Activated T-helper 9 cell treated with anti-CD3 and anti-CD28 coated beads, Interleukin-2, amount 50 U/mL, for 16 hours (primary cell): ENCODE results near the gene ANK3.
"Not testable (repeated sequence)": the region's sequence is repeated elsewhere in the genome, so short reads cannot be mapped to it uniquely, and the experiment has no call there.

ENCODE experiments used
- DNase-seq: peaks from one replicate; pipeline ENCODE4 v3.0.0-alpha.2; 2020; ENCODE audit warnings: low read depth

ANK3 gene

DNA sequence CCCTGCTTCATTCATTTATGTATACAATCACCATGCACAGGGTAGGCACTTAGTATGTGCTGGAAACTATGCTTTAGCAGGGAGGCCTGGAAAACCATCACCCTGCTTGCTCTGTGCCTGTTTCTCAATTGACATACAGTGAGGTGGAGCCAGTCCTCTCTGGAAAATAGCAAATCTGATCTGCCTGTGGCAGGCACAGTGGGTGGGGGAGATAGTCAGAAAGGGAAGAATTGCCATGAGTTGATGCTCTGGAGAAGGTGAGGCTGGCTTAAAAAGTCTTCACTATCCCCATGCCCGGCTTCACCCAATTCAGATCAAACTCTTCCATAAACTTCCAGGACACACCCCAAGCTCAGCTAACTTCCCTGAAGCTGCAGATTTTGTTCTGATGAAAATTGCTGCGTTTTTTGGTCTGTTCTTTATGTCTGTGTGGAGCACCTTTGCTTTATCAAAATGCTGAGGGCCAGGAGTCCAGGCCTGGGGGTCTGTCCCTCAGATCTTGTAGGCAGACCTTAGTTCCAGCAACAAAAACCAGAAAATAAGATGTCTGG lies 84.8 kb downstream of the ANK3 start:
- DNase-seq, result no peak

GRCh38 chr10:60303778-60304177 lies 85.9 kb downstream of the ANK3 start:
- no peak for DNase-seq

DNA sequence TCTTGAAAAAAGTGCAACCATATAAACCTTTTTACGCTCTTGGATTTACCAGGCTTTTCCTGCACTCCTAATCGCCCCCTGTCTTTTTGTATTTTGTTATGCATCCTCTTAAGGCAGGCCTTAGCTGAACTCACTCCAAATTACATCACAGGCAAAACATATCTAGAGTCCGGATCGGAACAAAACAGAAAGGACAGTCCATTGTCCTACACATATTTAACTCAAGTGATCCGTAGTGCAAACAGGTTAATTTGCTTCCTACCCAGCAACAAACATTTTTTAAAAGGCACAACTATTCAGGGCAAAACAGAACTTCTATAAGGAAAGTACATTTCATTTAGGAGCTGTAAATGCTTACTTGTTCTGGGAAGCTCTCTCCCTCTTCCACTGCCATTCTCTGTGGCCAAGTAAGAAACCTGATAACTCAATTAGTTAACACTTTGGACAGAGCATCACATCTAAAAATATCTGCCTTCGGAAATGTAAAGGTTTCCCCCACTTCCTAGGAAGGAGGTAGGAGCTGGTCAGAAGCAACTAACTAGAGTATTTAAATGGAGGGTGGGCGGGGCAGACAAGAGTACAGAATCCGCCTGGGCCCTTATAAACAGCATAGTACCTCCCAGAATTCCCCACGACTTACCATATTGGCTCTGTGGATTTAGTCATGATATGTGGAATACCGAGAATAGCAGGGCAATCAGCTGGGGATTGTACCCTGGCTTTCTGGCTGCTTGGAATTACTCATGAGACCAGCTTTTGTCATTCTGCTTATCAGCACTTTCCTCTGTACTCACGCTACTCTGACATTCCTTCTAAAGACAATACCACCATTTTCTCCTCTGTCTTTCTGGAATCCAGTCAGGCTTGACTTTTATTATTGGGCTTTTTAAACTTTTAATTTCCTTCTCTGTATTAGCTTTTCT lies 89.5 kb downstream of the ANK3 start:
- no peak for DNase-seq

GRCh38 chr10:60299390-60299778 lies 90.3 kb downstream of the ANK3 start:
- DNase-seq, result no peak

- no peak for DNase-seq
Measured at GRCh38 chr10:60298408-60299389, 91.0 kb downstream of the ANK3 start.

- no peak for DNase-seq
Measured at GRCh38 chr10:60296073-60296472, 93.6 kb downstream of the ANK3 start.

DNA sequence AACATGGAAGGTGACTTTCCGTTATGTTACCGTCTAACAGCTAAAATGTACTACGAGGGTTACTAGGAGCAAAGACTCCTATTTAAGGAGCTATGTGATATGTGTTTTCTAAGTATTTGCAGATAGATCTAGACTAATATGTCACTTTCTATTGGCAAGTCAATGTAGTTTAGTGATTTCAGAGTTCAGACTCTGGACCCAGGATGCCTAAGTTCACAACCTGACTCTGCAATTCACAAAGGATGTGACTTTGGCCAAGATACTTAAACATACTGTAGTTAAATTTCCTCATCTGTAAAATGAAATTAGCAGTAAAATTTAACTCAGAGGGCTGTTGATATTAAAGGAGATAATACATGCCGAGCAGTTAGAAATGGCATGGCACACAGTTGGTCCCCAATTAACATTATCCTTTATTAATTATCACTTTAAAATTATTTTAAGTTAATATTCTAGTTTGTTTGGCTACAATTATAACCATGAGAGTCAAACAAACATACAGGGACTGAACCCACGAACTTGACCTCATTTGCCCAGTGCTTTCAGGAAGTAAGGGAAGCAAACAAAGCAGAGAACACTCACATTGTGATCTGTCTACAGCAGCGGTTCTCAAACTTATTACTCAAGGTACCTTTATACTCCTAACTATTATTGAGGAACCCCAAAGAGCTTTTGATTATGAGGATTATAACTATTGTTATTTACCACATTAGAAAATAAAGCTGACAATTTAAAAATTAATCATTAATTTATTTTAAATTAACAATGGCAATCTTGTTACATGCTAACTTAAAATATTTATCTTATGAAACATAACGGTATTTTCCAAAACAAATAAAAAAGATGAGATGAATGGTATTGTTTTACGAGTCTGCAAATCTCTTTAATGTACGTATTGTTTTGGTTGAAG lies 94.4 kb downstream of the ANK3 start:
- no peak for DNase-seq

DNA sequence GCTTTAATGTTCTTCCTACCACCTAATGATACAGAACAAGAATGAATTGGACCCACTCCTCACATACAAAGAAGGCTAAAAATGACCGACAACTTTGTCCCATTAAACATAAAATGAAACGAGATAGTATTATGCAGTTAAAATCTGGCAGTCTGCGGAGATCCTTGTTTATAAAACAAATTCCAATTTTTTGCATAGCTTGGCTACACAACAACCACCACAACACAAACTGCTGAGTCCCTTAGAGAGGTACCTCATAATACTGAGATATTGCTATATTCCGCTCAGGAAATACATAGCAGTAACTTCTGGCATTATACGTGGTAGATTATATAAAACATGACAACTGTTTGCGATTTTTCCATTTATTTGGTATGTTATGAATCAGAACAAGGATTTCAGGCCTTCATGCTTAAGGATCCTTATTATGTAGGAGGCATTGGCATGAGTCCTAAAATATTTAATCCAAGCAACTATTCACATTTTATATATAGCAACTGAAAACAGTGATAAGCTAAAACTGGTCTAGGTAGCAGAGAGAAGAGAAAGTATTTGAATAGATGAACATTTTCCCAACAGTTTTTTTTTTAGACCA lies 96.0 kb downstream of the ANK3 start:
- DNase-seq, result no peak

DNA sequence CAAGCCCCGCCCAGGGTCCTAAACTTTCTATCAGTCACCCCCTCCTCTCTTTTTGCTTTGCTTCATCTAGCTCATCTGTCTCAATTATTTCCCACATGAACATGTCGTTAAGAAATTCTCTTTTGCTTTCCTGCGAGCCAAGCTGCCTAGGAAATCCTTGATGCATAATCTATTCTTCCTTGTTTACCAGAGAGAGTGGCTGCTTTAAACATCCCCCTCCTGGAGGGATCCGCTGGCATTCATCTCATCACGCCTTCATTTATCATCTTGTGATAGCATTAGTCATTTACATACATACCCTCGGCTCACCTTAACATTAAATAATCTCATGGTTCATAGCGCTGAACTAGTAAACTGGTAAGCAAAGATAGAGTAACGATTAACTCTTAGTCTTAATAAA lies 96.7 kb downstream of the ANK3 start:
- no peak for DNase-seq

DNA sequence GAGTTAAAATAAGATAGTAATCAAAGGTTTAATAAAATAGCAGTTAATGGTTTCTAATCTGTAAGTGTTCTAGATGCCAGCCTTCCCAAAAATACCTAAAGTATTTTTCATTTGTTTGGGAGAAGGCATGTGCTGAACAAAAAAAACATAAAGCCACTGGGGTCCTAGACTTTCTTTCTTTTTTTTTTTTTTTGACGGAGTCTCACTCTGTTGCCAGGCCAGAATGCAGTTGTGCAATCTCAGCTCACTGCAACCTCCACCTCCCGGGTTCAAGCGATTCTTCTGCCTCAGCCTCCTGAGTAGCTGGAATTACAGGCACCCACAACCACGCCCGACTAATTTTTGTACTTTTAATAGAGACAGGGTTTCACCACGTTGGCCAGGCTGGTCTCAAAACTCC lies 97.1 kb downstream of the ANK3 start:
- DNase-seq, result not testable (repeated sequence)

- no peak for DNase-seq
Measured at GRCh38 chr10:60291344-60291930, 98.2 kb downstream of the ANK3 start.

GRCh38 chr10:60290558-60290957 lies 99.1 kb downstream of the ANK3 start:
- no peak for DNase-seq

GRCh38 chr10:60289800-60290199 lies 99.9 kb downstream of the ANK3 start:
- no peak for DNase-seq

DNA sequence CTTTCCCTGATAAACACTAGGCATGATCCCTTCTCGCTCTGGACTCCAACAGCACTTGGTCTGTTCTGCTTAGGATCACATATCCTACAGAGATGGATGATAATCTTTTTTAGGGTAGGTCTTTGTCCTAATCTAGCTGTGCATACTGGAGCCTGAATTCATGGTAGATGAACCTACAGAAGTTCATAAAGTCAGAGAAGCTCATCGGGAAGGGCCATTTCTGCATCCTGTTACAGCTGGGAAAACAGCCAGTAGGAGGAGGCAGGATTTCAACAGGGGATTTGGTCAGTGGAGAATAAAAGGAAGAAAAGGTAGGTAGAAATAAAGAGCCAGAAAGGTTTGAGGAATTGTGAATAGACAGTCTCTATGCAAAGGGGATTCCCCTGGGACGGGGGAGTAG lies 101.4 kb downstream of the ANK3 start:
- DNase-seq, result no peak

GRCh38 chr10:60286559-60286958 lies 103.1 kb downstream of the ANK3 start:
- no peak for DNase-seq

DNA sequence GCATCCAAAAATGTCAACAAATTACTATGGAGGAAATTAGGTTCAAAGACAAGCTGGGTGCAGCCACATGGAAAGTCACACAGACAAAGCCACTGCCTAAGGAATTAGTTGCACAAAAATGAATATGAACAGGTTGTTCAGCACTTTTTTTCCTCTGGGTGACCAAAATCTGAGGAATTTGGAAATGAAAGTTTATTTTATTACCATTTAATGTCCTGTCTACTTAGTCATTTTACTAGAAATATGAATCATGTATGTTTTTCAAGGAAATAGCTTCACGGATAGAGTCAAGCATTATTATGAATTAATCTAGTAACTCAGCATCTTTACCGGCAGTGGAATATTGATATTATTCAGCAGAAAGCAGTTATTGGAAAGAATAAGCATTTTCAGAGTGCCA lies 106.3 kb downstream of the ANK3 start:
- no peak for DNase-seq

DNA sequence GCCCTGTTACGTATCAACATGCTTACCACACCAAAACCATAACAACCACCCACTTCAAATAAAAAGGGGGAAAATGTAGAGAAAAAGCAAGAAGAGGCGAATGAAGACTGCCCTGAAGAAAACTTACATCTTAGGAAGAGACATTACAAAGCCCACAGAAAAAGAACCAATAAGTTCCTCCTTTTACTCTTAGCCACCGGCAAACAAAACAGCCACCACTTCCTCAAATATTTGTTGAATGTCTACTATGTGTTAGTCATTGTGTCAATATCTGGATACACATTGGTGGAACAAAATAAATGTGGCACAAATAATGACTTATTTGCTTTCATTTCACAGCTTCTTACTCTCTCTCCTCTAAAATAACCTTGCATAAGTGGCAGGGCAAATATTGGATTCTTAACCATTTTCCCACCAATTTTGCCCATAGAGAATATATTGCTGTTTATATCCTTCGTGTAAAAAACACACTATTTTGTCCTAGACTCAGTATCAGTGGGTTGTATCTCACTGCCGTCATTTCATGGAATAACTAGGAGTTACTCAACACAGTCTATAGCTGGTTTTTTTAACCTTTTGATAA lies 106.8 kb downstream of the ANK3 start:
- no peak for DNase-seq

DNA sequence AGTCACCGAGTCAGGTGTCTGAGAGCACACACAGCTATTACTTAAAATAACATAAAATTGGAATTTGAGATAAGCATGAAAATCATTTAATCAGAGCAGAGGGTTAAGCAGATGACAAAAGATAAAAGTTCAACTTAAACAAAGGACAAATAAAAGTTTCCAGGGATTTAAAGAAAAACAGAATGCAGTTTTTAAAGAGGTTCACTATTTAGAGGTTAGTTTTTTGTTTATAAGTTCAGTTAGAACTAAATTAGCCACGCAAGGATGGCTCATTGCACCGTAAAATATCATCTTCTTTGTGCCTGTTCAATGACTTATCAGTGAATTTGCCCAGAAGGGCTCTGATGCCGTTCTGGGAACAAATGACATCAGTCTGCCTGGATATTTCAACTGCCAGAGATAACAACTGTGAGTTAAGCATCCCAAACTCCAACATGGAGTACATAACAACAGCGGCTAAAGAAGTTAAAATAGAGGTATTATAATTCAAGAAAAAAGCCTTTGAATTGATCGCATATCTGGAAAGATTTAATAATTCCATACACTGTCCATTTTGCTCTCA lies 107.8 kb downstream of the ANK3 start:
- DNase-seq, result no peak

- no peak for DNase-seq
Measured at GRCh38 chr10:60281331-60281730, 108.3 kb downstream of the ANK3 start.

DNA sequence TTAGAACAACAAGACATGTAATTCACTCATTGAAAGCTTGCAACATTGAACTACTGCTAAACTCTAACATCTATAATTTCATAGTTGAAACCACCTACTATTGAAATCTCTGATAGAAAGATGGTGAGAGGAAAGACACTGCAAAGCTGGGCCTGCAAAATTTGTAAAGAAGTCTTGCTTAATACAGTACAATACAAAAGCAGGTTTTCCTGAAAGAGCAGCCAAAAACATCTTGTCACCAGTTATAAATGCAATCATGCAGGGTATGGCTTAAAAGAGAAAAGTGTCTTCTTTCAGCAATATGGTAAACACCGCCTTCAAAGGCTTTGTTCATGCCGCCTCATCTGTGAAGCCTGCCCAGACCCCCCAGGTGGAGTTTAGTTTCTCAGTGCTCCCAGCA lies 109.2 kb downstream of the ANK3 start:
- DNase-seq, result no peak
